Keratinocyte (primary cell): ENCODE data around the gene NOD1.

Experiments
- CTCF ChIP-seq, 3 experiments: IDR thresholded peaks in 1 of 3; conservative IDR thresholded peaks in 1 of 3; optimal IDR thresholded peaks in 1 of 3; 2 replicates in 2 of 3; 3 replicates in 1 of 3; pipeline versions ENCODE3 to v1.5.1; 2011; ENCODE audit warnings: low read length in 3 of 3, mild to moderate bottlenecking in 3 of 3, moderate library complexity in 2 of 3, control low read depth in 1 of 3, inconsistent platforms in 1 of 3; ENCODE audit not compliant: insufficient read depth in 2 of 3; ENCODE audit errors: extremely low read depth in 1 of 3
- EZH2 ChIP-seq: IDR thresholded peaks from one replicate; pipeline ENCODE4 v1.6.1; 2012; ENCODE audit warnings: inconsistent platforms, mild to moderate bottlenecking, low read length, moderate library complexity

DNA sequence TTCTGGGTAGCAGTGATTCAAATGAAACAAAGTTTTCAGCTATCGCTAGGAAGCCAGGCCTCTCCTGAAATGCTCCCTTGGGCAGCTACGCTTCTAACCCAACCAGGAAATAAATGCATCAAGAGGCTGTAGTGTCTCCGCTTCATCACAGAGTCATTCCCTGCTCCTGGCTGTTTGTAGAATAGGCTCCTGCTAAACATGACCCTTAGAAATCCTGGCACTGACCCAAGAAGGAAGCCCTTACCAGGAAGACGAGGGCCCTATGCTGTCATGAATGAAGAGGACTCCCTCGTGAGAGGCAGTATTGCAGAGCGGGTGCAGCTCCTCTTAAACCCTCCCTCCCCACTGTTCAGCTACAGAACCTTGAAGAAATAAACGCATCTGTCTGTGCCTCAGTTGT lies 48.3 kb downstream of the NOD1 start:
- TF ChIP-seq CTCF (optimal IDR thresholded peaks at IDR 0.05 in 1 of 3, IDR thresholded peaks at IDR 0.05 in 1 of 3, conservative IDR thresholded peaks at IDR 0.05 in 1 of 3; ENCODE audit: extremely low read depth in 1 of 3, insufficient read depth in 2 of 3, low read length in 3 of 3) (no peak), EZH2 (no peak)
